IPS-20b (cell line): ENCODE data around the gene ADAMTS18.

Experiments used
- H3K27ac ChIP-seq: one replicate; pipeline ENCODE4 v1.5.1; 2013; ENCODE audit warnings: low read length
- H3K27me3 ChIP-seq: 2 replicates; pipeline ENCODE4 v1.6.1; 2013; ENCODE audit warnings: mild to moderate bottlenecking, low read length, inconsistent platforms; ENCODE audit not compliant: insufficient read depth
- H3K36me3 ChIP-seq: 2 replicates; pipeline ENCODE4 v1.6.1; 2013; ENCODE audit warnings: low read depth, mild to moderate bottlenecking, inconsistent platforms, low read length, moderate library complexity; ENCODE audit not compliant: insufficient read depth
- H3K4me1 ChIP-seq: 2 replicates; pipeline ENCODE4 v1.6.1; 2013; ENCODE audit warnings: mild to moderate bottlenecking, control low read depth, inconsistent platforms, low read length, moderate library complexity; ENCODE audit not compliant: insufficient read depth
- H3K4me3 ChIP-seq: 2 replicates; pipeline ENCODE4 v1.5.1; 2013; ENCODE audit warnings: mild to moderate bottlenecking, low read length, inconsistent platforms
- H3K9ac ChIP-seq: 2 replicates; pipeline ENCODE4 v1.6.1; 2013; ENCODE audit warnings: low read depth, mild to moderate bottlenecking, inconsistent platforms, low read length, moderate library complexity
- H3K9me3 ChIP-seq: 2 replicates; pipeline ENCODE4 v1.6.1; 2013; ENCODE audit warnings: mild to moderate bottlenecking, low read depth, low read length, inconsistent platforms; ENCODE audit not compliant: insufficient read depth

The ADAMTS18 gene

DNA sequence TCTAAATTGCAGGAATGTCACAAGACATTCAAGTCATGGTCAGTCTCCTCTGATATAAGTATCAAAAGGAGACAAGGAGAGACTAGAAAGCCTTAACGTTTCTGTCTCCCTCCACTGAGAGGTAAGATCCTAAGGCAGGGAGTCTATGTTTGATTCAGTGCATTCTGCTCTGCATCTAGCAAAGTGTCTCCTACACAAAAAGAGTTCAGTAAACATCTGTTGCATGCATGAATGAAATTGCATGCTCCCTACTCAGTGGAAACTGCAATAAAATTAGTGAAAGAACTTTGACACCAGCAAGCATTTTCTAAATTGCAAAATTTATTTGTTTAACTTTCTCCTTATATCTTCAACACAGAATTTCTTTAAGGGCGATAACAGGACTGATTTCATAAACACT, 111.1 kb downstream of the ADAMTS18 start:
- H3K27me3 ChIP-seq = no peaks in the 10 kb centered on the region
- H3K9ac ChIP-seq = no peak overlapping the region
- H3K4me3 ChIP-seq = no peak overlapping the region
- H3K4me1 ChIP-seq = no peaks in the 10 kb centered on the region
- no peaks in the 10 kb centered on the region for H3K9me3 ChIP-seq
- no peaks in the 10 kb centered on the region for H3K36me3 ChIP-seq
- H3K27ac ChIP-seq = no peak overlapping the region

DNA sequence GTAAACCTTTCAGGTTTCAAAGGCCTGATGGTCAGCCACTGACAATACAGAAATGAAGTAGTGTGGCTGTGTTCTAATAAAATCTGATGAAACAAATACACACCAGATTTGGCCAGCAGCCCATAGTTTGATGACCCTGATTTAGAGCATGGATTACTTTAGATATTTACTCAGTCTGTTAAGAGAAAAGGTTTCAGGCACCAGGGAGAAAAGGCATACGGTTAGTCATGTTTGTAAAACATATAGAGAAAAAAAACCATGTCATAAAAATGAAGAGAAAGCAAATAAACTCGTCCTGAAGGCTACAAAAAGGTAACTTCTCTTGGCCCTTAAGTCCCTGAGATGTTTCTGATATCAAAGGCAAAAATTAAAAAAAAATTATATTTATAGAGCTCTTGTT, 112.1 kb downstream of the ADAMTS18 start:
- no peaks in the 10 kb centered on the region for H3K9me3 ChIP-seq
- no peak overlapping the region for H3K4me3 ChIP-seq
- no peak overlapping the region for H3K27ac ChIP-seq
- no peaks in the 10 kb centered on the region for H3K4me1 ChIP-seq
- no peaks in the 10 kb centered on the region for H3K27me3 ChIP-seq
- H3K9ac ChIP-seq = no peak overlapping the region
- H3K36me3 ChIP-seq = no peaks in the 10 kb centered on the region

DNA sequence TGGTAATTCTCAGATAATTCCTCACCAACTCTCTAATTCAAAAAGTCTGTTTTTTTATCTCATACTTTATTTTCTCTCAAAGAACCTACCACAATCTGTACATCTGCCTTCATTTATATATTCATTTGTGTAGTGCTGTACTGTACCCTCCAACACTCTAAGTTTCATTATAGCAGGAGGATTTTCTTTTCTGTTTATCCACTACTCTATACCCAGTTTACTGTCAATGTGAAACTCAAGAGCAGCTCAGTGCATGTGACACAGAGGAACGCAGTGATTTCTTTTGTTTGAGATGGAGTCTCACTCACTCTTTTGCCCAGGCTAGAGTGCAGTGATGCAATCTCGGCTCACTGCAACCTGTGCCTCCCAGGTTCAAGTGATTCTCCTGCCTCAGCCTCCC, 117.8 kb downstream of the ADAMTS18 start:
- Histone ChIP-seq H3K4me1 (no peaks in the 10 kb centered on the region), H3K36me3 (no peaks in the 10 kb centered on the region), H3K27ac (no peak overlapping the region), H3K9me3 (no peaks in the 10 kb centered on the region), H3K9ac (no peak overlapping the region), H3K4me3 (no peak overlapping the region), H3K27me3 (no peaks in the 10 kb centered on the region)

DNA sequence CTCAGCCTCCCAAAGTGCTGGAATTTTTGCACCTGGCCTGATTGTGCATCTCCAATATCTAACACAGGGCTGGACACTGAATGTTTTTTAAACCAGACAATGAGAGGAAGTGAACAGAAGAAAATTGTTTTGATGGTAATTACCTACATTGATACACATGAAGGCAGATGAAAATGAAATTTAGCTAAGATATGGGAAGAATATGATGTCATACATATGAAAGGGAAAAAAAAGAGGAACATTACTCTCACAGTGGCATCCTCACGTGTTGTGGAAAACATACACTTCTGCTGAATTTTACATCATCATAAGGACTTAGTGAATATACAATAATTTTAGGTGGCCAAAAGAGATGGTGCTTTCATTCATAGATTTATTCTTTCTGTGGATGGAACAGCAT, 124.0 kb downstream of the ADAMTS18 start:
- Histone ChIP-seq H3K9ac (no peak overlapping the region), H3K9me3 (no peaks in the 10 kb centered on the region), H3K4me1 (no peaks in the 10 kb centered on the region), H3K4me3 (no peak overlapping the region), H3K36me3 (no peaks in the 10 kb centered on the region), H3K27me3 (no peaks in the 10 kb centered on the region), H3K27ac (no peak overlapping the region)

DNA sequence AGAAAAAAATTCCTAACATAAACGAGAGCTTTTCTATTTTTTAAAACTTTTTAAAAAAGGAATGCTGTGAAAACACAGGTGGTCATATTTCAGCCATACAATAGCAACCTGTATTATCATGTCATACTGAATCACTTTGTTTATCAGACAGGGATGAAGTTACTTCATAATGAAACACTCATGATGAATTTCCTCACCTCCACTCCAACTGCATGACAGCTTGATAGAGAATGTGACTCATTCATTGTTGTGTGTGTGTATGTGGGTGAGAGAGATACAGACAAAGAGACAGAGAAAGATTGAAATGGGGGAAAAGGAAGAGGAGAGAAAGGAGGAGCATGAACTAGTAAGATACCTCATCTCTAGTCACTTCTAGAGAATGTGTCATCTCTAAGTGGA, 126.7 kb downstream of the ADAMTS18 start:
- H3K27me3 ChIP-seq = no peaks in the 10 kb centered on the region

DNA sequence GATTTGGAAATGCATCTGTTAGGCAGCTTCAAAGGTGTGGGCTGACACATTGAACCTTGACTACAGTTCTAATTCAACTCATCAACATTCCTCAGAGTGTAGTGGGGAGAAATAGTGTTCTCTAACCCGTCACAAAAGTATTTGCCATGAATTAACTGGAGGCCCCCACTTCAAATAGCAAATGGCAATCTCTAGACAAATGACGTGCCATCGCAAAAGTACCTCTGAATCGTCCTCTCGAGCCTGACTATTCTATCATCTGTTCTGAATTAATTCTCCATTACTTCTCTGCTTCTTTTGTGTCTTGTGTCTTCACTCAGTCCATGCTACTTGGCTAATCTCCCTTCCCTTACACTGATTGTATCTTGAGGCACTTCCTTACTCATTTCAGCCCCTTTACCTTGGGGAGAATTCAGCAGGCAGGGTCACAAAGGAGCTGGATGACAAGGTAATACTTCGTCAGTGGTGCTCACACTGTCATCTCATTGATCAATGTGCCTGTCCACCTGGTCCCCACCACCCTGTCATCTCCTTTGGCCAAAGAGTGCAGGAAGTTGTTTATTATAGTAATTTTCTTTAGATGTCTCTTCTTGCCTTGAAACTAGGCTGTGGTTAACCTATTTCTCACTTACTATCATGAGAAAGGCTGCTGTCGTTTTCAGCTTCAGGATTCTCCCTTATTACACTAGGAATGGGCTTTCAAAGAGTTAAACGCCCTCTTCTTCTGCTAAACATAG, 127.2 kb downstream of the ADAMTS18 start:
- Histone ChIP-seq H3K4me3 (no peak overlapping the region), H3K36me3 (no peaks in the 10 kb centered on the region), H3K9me3 (no peaks in the 10 kb centered on the region), H3K27me3 (no peaks in the 10 kb centered on the region), H3K9ac (no peak overlapping the region), H3K4me1 (no peaks in the 10 kb centered on the region), H3K27ac (no peak overlapping the region)

More for the DNA sequence above, 126.7 kb downstream of the ADAMTS18 start:
- Histone ChIP-seq H3K4me1 (no peaks in the 10 kb centered on the region), H3K9ac (no peak overlapping the region), H3K36me3 (no peaks in the 10 kb centered on the region), H3K9me3 (no peaks in the 10 kb centered on the region), H3K4me3 (no peak overlapping the region), H3K27ac (no peak overlapping the region)

DNA sequence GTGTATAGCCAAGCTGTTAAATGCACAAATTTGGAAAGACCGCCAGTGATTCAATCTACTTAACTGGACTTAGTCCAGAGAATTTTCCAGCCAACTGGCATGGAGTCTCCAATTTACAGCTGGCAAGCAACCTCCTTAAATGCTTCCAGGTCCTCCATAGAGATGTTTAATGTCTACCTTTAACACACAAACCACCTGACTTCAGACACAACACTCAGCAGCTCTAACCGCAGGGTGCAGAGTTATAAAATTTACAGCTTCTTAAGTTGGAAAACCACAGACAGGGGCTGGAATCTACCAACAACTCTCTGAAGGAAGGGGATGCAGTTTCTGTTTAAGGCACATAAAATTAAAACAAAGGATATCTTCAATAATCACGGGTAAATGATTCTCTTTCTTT, 128.8 kb downstream of the ADAMTS18 start:
- no peaks in the 10 kb centered on the region for H3K4me1 ChIP-seq
- no peaks in the 10 kb centered on the region for H3K36me3 ChIP-seq
- H3K4me3 ChIP-seq = no peak overlapping the region
- no peaks in the 10 kb centered on the region for H3K9me3 ChIP-seq
- no peak overlapping the region for H3K9ac ChIP-seq
- H3K27me3 ChIP-seq = no peaks in the 10 kb centered on the region
- no peak overlapping the region for H3K27ac ChIP-seq

DNA sequence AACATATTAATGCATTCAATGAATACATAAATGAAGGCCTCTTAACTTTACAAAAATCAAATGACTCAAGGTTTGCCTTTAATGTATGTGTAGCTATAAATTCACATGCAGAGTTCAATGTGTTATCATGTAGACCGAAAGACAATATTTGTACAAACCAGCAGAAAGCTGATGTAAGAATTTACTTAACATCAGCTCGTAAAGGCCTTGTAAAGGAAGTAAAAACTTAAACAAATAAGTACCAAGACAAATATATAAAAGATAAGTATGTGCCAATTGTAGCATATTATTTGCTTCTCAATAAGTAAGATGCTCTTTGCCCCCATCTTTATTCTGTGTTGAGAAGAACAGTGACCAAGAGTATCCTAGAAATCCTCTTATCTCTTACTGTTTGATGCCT, 130.0 kb downstream of the ADAMTS18 start:
- H3K36me3 ChIP-seq = no peaks in the 10 kb centered on the region
- H3K27me3 ChIP-seq = no peaks in the 10 kb centered on the region
- H3K4me1 ChIP-seq = no peaks in the 10 kb centered on the region
- H3K4me3 ChIP-seq = no peak overlapping the region
- H3K27ac ChIP-seq = no peak overlapping the region
- no peak overlapping the region for H3K9ac ChIP-seq
- H3K9me3 ChIP-seq = no peaks in the 10 kb centered on the region

DNA sequence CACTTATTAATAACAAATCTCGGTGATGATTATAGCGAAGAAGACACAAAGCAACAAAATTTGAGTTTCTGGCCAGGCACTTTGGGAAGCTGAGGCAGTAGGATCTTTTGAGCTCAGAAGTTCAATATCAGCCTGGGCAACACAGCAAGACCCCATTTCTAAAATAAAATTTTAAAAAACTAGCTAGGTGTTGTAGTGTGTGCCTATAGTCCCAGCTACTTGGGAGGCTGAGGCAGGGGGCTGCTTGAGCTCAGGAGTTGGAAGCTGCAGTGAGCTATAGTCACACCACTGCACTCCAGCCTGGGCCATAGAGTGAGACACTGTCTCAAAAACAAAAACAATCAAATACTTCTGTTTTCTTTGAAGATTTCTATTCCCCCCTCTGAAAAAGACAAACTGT, 130.7 kb downstream of the ADAMTS18 start:
- Histone ChIP-seq H3K36me3 (no peaks in the 10 kb centered on the region), H3K9me3 (no peaks in the 10 kb centered on the region), H3K4me1 (no peaks in the 10 kb centered on the region), H3K4me3 (no peak overlapping the region), H3K27ac (no peak overlapping the region), H3K9ac (no peak overlapping the region), H3K27me3 (no peaks in the 10 kb centered on the region)

DNA sequence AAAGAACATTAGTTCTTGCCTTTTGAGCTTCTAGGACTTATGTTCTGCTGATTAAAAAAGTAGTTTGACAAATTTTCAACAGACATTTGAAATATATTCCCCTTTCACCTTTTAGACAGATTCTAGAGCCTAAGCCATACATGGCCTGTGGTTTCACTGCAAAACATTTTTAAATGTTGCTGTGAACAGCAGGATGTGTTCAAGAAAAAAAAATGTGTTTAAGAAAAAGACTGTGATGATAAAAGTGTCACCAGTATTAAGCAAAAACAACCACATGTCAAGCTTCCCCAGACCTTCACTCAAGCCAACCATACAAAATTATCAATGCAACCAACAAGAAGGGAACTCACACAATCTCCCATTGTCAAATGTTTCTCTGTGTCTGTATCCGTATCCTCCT, 132.2 kb downstream of the ADAMTS18 start:
- H3K9me3 ChIP-seq = no peaks in the 10 kb centered on the region
- no peak overlapping the region for H3K9ac ChIP-seq
- no peaks in the 10 kb centered on the region for H3K36me3 ChIP-seq
- H3K4me1 ChIP-seq = no peaks in the 10 kb centered on the region
- H3K27me3 ChIP-seq = no peaks in the 10 kb centered on the region
- no peak overlapping the region for H3K4me3 ChIP-seq
- no peak overlapping the region for H3K27ac ChIP-seq

DNA sequence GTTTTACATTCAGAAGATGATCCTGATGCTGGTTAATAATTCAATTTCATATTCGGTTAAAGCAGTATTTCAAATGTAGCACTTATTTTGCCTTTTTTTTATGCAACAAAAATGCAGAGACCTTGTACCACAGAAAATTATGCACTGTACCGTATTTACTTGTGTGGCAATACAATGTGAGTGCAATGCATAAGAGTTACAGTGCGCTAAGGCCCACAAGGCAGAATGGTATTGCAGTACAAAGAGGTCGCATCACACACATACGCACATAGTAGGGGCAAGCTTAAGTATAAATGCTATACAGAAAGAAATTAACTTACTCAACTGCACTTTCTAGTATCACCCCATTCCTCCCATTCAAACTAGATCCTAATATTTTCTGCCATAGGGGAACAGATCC, 132.6 kb downstream of the ADAMTS18 start:
- H3K4me3 ChIP-seq = no peak overlapping the region
- no peak overlapping the region for H3K27ac ChIP-seq
- no peaks in the 10 kb centered on the region for H3K9me3 ChIP-seq
- H3K27me3 ChIP-seq = no peaks in the 10 kb centered on the region
- H3K36me3 ChIP-seq = no peaks in the 10 kb centered on the region
- no peak overlapping the region for H3K9ac ChIP-seq
- H3K4me1 ChIP-seq = no peaks in the 10 kb centered on the region

DNA sequence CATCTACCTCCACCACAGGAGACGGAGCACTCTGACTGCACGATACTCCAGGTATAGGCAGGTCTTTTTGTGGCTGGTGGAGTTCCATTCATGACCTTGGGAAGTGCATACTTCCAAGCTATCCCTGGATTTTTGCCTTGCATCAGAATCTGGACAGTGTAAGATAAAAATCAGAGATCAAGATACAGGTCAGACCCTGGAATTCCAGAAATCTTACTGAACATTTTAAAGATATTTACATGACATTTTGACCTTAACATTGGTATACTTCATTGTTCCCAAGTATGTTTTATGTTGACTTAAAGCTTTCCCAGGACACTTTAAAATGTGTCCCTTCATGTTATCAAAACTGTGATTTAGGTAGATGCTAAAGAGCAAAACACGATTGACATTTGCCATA, 134.6 kb downstream of the ADAMTS18 start:
- Histone ChIP-seq H3K36me3 (no peaks in the 10 kb centered on the region), H3K27ac (no peak overlapping the region), H3K9ac (no peak overlapping the region), H3K4me1 (no peaks in the 10 kb centered on the region), H3K9me3 (no peaks in the 10 kb centered on the region), H3K27me3 (no peaks in the 10 kb centered on the region), H3K4me3 (no peak overlapping the region)
